Measurements from ENCODE around the gene RFNG.

Gene RFNG

GRCh38 chr17:82088838-82089722 lies 37.5 kb upstream of the RFNG start:
- no peak for DNase-seq

- no peak for DNase-seq
These were observed 36.6 kb upstream of the RFNG start for GRCh38 chr17:82087961-82088837.

GRCh38 chr17:82086941-82087906 lies 35.6 kb upstream of the RFNG start:
- DNase-seq = no peak

- no peak for DNase-seq
These were observed 34.5 kb upstream of the RFNG start for GRCh38 chr17:82085931-82086764.

- no peak for DNase-seq
These were observed 33.6 kb upstream of the RFNG start for GRCh38 chr17:82085031-82085861.

- DNase-seq = no peak
These were observed 32.9 kb upstream of the RFNG start for GRCh38 chr17:82084373-82085030.

GRCh38 chr17:82083533-82084359 lies 32.1 kb upstream of the RFNG start:
- DNase-seq = no peak

- DNase-seq = no peak
These were observed 31.4 kb upstream of the RFNG start for GRCh38 chr17:82083009-82083408.

GRCh38 chr17:82082456-82082855 lies 30.8 kb upstream of the RFNG start:
- DNase-seq = no peak

- no peak for DNase-seq
These were observed 30.4 kb upstream of the RFNG start for GRCh38 chr17:82081966-82082365.

GRCh38 chr17:82081546-82081945 lies 29.9 kb upstream of the RFNG start:
- DNase-seq = no peak

GRCh38 chr17:82080789-82081464 lies 29.3 kb upstream of the RFNG start:
- no peak for DNase-seq

GRCh38 chr17:82080048-82080788 lies 28.6 kb upstream of the RFNG start:
- no peak for DNase-seq

GRCh38 chr17:82079001-82079677 lies 27.5 kb upstream of the RFNG start:
- DNase-seq = no peak

- no peak for DNase-seq
These were observed 26.8 kb upstream of the RFNG start for GRCh38 chr17:82078433-82078832.

GRCh38 chr17:82077617-82078358 lies 26.2 kb upstream of the RFNG start:
- no peak for DNase-seq

Measured in SHP77 (cell line).